Stimulated activated CD4-positive, alpha-beta T cell treated with anti-CD3 and anti-CD28 coated beads, TNF-alpha, amount 100 ng/mL, for 4 hours (primary cell): ENCODE results near the gene STX1A.

Experiments
- DNase-seq, 3 experiments: peaks; one replicate each; pipeline ENCODE4 v3.0.0-alpha.2; 2020; ENCODE audit warnings: low read depth in 3 of 3

Gene STX1A

GRCh38 chr7:73649576-73649975, 69.9 kb downstream of the STX1A start:
- DNase-seq: no peak
